ENCODE data around the gene MMD2.
"Not testable (repeated sequence)": the region's sequence is repeated elsewhere in the genome, so short reads cannot be mapped to it uniquely, and the experiment has no call there.

MMD2 gene

DNA sequence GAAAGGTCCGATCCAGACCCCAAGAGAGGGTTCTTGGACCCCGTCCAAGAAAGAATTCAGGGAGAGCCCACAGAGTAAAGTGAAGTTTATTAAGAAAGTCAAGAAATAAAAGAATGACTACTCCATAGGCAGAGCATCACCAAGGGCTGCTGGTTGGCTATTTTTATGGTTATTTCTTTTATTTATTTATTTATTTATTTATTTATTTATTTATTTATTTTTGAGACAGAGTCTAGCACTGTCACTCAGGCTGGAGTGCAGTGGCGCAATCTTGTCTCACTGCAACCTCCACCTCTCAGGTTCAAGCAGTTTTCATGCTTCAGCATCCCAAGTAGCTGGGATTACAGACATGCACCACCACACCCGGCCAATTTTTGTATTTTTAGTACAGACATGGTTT, 65.8 kb downstream of the MMD2 start:
- not testable (repeated sequence) for DNase-seq

DNA sequence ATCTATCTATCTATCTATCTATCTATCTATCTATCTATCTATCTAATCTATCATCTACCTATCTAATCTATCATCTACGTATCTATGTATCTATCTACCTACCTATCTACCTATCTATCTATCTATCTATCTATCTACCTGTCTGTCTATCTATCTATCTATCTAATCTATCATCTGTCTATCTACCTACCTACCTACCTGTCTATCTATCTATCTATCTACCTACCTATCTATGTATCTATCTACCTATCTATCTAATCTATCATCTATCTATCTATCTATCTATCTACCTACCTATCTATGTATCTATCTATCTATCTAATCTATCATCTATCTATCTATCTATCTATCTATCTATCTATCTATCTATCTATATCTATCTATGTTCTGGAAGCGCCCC, 67.5 kb downstream of the MMD2 start:
- not testable (repeated sequence) for DNase-seq

DNA sequence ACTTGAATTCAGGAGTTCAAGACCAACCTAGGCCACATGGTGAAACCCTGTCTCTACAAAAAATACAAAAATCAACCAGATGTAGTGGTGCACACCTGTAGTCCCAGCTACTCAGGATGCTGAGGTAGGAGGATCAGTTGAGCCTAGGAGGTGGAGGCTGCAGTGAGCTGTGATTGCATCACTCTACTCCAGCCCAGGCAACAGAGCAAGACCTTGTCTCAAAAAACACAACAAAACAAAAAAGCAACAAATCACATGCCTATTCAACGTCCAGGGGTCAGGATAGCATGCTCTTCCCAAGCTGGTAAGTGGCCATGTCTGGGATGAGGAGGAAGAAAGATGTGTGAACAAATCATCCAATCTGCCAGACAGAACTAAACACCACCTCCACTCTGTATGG, 69.3 kb downstream of the MMD2 start:
- DNase-seq = no peak

DNA sequence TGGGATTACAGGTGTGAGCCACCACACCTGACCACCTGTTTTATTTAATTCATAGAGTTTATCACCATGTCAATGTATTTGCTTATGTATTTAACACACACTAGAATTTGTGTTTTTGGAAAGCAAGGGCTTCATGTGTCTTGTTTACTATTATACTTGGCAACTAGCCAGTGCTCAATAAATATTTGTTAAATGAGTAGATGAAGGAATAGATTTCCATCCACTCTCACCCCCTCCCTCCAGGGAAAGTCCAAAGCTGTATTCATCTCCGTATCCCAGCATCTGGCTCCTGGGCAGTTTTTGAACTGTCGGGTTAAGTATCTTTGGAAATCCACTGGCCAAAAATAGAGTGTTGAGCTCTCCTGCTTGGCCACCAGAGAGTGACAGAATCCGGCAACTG, 70.8 kb downstream of the MMD2 start:
- DNase-seq = no peak

DNA sequence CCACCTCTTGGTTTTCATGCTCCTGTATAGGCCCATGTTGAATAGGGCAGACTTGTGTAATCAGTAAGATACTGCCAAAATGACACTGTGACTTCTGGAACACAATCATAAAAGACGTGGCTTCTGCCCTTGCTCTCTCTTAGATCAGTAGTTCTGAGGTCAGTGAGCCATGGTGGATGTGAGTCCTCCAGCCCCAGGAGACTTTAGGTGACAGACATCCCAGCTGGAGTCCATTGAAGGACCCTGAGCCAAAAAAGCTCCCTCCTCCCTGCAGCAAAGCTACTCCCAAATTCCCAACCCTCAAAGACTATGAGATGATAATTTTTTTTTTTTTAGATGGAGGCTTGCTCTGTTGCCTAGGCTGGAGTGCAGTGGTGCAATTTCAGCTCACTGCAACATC, 72.3 kb downstream of the MMD2 start:
- no peak for DNase-seq

DNA sequence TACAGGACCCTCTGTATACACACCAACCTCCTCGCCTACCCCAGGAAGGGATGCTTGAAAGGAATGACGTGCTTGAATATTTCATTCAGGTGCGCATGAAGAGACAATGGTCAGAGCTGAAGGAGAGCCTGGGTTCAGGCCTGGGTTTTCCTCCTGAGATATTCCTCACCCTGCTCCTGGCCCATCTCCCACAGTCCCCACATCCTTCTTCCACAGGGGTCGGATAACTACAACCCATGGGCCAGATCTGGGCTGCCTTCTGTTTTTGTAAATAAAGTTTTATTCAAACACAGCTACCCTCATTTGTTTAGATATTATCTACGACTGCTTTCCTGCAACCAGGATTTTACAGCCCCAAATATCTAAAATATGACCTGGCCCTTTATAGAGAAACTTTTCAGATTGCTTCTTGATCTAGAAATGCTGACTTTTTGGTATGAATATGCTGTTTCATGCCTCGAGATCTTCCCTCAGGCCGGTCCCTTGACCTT, 73.6 kb downstream of the MMD2 start:
- DNase-seq = no peak

DNA sequence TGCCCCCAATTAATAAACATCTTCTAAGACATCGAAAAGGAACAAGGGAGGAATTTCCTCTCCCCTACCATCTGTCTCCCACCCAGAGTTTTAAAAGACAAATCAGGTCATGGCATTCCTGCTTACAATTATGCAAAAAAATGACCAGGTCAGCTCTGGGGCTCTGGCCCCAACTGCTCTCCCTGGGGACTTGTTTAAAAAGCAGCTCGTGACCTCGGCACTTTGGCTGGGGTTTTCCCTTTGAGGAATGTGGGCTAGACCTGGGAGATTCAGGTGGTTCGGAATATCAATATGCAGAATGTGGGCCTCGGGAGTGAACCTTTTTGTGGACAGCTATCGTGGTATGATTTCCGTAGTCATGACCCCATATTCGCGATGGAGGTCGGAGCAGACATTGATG, 74.8 kb downstream of the MMD2 start:
- DNase-seq = no peak

DNA sequence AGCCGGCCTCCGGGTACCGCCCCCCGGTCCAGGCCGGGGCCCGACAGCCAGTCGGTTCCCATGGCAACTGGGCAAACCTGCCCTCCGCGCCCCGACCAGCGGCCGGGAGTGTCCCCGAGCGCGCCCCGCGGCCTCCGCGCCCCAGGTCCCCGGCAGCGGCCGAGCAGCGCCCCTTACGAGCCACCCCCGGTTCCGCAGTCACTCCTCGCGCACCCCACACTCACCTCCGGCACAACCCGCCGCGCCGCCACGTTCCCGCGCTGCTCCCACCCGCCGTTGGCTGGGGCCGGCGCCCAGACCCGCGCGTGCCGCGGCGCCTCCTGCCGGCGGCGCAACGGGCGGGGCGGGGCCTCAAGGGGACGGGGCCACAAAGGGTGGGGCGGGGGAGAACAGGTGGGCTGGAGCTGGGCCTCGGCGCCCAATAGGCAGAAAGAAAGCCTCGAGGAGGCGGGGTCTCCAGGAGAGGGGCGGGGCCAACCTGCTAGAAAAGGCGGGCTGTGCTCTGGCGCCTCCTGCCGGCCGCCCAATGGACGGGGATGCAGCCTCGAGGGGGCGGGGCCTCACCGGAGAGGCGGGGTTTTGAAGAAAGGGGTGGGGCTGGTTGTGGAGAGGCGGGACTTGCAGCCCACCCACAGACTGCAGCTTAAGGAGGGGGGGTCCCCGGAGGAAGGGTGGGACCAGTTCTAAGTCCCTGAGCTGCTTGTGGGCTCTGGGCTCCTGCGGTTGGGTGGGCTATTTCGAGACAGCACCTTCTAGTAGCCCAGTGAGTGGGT, 75.4 kb downstream of the MMD2 start, which contains the start of gene RADIL:
Gene RADIL (minus strand): TSS at position 345 of the 773 bp plus-strand sequence. CDS start 5,577 bp downstream, outside the sequence.
- DNase-seq = peak; percentile 75 to 77

DNA sequence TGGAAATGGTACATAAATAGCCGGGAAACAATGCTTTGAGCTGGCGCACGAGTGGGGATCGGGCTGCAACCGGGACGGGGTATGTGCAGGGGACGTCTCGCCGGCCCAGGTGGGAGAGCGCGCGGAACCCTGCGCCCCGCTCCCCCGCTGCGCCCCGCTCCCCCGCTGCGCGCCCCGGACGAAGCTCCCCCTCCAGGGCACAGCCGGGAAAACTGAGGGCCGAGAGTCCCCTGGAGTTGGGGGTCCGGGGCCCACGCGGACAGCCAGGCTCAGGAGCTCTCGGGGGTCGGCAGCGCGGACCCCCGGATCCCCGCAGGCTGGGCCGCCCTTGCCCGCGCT, 76.0 kb downstream of the MMD2 start:
- no peak for DNase-seq

DNA sequence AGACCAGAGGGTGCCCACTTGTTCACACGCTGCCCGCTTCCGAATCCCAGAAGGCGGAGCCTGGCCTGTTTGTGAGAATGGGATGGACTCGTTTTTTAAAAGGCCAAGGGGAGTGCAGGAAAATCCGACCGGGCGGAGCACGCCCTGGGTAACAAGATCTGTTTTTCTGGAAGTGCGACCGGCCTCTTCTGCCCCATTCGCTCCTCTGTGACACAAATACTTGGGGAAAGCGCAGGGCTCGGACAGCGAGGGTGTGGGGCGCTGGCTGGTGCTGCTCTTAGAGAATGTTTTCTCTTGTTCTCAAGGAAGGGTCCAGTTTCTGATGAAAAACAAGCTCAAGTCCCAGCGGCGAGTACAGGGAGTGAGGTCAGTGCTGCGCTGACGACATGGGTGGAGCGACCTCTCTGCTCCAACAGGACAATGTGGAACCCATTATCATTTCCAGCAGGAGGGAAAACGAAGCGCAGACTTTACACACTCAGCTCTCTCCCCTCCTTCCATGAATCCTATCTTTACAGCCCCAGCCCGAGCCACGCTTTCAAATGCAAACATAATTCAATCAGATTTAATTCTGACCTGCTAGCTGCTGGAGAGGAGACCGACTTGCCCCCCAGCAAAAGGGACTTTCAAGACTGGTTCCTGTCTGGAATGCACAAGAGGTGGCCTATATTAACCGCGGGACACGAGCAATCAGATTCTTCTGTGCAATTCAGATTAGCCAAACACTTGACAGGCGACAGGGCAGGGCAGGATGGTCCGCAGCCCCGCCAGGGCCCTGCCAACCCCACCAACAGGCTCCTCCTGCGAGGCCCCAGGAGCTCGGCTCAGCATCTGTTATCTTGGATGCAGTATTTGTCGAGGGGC, 76.6 kb downstream of the MMD2 start:
- DNase-seq = no peak

DNA sequence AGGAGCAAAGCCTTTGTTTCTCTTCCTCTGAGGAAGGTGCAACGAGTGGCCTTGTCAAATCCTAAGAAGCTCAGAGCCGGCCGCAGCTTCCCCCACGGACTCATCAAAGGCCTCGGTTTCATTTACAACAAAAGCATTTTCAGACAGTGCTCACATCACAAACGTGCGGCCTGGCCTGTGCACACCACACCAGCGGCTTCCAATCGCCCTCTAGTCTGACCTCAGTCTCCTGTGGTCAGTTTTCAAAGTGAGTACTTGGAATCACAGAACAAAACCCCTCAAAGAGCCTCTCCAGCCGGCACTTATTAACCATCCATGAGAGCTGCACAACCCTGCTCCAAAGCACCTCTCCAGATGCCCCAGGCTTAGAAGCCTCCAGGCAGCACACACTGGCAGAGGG, 78.8 kb downstream of the MMD2 start:
- no peak for DNase-seq

DNA sequence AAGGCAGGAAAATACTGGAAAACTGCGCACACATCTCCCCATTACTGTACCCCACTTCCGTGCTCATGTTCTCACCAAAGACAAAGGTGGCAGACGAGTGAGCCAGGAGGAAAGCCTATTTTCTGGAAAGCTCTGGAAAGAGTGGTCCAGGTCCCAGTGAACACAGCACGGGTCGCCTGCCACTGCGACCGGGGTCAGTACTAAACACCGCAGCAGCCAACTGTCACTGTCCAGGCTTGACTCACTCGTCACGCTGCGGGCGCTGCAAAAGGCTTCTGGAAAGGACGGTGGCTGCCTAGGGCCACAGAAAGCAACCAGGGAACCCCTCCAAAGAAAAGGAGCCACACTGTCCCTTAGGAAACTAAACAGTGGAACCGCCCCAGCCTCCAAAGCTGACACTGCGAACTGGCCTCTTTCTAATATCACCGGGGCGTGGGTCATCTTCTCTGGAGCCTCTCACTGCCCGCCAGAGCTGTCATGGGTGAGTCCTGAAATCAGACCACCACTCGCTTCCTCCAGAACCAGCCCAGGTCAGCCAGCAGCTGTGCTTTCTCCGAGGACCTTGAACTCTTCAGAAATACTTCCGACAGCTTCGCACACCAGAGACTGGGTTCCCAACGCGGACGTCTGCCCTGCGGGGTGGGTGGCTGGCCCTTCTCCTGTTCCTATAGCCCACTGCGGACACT, 79.4 kb downstream of the MMD2 start:
- no peak for DNase-seq

DNA sequence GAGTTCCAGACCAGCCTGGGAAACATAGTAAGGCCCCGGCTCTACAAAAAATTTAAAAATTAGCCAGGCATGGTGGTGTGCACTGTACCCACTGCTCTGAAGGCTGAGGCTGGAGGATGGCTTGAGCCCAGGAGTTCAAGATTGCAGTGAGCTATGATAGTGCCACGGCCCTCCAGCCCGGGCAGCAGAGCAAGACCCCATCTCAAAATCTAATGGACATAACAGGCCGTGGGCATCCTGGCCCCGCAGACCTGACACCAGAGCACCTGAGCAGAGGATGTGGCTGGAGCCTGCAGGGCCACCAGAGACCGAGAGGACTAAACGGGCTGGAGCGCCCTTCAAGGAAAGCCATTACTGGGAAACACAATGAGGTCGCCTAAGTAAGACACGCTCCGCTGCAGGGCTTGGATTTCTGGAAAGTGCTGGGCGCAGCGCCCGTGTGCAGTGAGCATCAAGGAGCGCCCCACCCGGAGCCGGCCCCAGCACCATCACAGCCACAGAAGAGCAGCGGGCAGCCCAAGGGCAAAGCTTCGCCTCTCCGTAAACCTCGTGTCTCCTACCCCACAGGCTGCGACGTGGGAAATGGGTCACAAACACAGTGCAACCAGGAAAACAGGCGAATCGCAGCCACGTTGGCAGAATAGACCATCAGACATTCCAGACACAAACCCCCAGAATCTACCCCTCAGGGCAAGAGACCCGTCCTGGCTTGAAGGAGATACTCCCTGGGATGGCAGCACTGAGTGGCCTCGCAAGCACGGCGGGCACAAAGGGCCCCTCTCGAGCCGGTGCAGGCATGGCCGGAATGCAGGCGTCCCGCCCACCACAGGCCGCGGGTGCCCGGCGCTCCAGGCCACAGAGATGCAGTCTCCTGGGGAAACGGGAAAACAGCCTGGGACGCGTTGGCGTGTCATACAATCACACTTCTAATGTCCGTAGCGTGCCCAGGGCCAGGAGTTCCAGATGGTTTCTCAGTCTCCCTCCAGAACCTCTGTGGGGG, 80.4 kb downstream of the MMD2 start:
- DNase-seq = no peak

DNA sequence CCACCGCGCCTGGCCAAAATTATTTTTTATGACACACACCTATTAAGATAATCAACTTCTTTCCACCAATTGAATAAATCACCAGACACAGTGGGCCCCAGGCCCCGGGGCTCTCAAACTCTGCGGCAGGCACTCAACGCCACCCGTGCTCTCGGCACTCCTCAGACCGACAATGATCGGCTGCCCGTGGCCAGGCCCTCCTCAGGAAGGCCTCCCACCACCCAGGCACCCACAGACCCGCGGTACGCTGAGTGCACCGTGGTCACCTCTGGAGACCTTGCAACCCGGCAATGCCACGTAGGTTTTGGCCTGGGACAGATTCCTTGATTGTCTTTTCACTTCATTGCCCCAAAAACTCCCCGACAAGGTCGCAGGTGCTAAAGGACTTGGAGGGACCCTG, 82.4 kb downstream of the MMD2 start:
- no peak for DNase-seq

DNA sequence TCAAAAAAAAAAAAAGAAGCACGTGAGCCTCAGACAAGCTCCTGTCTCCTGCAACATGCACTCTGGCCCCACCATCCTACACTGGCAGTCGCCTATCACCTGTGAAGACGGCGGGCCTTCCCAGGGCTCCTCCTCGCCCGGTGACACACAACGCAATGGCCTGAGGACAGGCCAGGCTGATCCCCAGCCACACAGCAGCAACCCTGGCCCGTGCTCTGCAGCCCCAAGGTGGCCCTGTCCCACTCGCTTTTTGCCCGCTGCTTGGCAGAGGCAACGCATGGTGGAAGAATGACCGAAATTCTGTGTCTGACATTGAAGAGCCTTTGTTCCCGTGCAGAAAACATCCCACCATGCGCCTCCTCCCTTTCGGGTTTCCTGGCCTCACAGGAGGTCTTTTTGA, 83.6 kb downstream of the MMD2 start:
- DNase-seq = no peak

DNA sequence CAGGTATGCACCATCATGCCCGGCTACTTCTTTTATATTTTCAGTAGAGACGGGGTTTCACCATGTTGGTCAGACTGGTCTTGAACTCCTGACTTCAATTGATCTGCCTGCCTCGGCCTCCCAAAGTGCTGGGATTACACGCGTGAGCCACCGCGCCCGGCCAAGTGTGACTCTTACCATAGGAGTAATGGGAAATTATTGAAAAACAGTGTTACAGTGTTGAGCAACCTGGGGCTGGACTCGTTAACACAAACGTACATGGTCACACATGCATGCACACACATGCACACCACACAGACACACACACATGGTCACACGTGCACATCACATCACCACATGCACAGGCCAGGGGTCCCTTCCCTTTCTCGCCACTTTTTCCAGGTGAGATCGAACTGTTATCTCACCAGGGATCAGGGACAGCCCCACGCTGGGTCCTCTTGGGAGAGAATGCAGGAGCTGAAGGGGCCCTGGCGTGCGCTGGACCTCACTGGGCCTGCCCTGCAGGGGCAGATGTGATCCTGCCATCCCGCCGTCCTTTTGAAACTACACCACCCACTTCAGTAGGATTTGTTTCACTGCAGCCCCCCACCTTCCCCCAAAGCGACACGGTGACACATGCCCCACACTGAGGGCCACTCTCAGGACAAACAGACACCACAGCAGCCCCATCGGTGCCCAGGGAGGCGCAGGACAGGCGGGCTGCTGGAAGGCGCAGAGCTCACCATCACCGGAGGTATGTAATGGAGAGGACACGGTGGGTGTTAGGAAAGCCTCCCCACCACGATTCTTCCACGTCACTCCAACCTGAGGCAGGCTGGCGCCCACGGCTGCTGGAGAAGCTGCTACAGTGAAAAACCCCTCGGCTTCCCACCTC, 85.7 kb downstream of the MMD2 start:
- no peak for DNase-seq

DNA sequence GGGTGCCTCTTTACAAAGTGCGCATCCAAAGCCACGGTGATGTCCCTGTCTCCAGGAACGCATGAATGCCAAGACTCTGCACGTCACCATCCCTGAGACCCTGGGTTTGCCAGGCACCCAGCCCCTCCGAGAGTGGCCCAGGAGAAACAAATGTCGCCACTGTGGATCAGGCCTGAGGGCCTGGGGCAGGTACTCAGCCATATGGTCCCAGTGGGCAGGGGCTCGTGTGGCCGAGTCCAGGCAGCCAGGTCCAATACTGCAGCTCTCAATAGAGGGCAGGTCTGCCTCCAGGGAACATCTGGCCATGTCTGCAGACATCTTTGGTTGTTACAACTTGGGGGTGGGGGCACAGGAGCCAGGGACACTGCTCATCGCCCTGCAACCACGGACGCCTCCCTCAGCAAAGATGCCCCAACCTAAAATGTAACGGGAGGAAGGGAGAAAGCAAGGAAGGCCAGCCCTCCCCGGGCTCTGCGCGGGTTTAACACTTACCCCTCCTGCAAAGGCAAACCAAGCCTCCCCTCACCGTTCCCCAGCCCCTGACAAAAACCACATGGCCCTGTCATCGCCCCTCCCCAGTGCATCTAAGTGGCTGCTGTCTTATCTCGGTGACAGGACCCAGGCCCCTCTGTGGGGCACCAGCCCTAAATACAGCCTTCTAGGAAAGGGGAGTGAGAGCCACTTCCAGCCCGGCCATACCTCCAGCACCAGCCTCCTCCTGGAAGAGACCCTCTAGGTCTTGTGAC, 86.9 kb downstream of the MMD2 start:
- DNase-seq = no peak

DNA sequence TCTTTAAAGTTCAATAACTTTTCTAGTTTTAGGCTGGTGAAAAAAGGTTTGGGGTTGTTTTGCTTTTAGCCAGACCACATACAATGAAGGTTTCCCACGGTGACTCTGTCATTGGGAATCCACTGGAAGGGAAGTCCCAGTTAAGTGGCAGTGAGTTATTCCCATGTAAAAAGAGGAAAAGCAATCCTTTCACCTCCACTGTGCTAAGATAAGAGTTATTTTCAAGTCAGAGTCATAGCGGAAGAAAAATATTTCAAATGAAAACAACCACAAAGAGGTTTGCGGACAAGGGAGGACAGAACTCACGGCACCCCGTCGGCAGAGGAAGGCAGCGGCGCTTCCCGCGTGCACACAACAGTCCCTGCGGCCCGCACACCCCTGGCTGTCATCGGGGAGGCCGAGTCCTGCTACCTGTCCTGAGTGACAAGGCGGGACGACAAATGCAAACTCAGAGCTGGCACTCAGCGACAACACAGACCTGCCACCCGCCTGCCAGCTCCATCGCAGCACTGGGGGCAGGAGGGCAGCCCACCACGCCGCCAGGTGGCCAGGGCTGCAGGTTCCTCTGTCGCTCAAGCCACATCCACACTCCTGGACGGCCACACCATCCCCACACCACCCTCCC, 87.8 kb downstream of the MMD2 start:
- DNase-seq = no peak

DNA sequence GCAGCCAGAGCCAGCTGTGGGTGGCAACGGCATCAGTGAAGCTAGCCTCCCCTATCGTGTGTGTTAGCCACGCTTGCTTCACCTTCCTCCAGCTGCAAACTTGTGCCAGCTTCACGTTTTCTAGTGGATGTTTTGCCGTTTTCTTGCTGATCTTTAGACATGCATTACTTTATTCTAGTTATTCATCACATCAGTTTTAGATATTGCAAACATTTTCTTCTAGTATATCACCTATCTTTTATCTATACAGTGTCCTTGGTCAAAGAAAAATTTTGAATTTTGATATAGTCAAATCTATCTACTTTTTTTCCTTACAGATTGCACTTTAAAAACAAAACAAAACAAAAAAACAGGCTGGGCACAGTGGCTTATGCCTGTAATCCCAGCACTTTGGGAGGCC, 90.5 kb downstream of the MMD2 start:
- DNase-seq = no peak

Data from inflammatory macrophage (primary cell).